Measurements from ENCODE around the gene RPRD1B. TPM values are rescaled to one million over a fixed set of nuclear protein-coding genes. Genes with fewer than 3 reads are reported as not detected.
"Not testable (repeated sequence)": the region's sequence is repeated elsewhere in the genome, so short reads cannot be mapped to it uniquely, and the experiment has no call there.

The RPRD1B gene
- polyA plus RNA-seq, 1 of the 3 experiments (the other 2 are of a cell fraction): 11.8 TPM

DNA sequence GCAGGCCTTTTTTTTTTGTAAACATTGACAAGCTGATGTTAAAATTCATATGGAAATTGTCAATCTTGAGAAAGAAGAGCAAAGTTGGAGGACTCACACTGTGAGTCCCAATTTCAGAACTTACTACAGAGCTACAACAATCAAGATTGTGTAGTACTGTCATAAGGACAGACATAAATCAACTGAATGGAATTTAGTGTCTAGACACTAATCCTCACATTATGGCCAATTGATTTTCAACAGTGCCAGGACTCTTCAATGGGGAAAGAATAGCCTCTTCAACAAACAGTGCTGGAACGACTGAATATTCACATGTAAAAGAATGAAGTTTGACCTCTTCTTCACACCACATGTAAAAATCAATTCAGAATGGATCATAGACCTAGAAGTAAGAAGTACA is 70.7 kb downstream of the RPRD1B start (continued):
- no peak for TF ChIP-seq EZH2phosphoT487 (IDR thresholded peaks at IDR 0.05; ENCODE audit: borderline replicate concordance, low read depth)
- TF ChIP-seq GATA2 (CRISPR knock-in tag; IDR thresholded peaks at IDR 0.05): no peak

GRCh38 chr20:38106461-38106860 is 72.9 kb downstream of the RPRD1B start:
- H3K4me1 ChIP-seq (ENCODE audit: control insufficient read depth in 1 of 2, insufficient read depth in 2 of 2, low read depth in 1 of 2, low read length in 1 of 2): peaks cover 28 to 40% of the 10 kb centered on the region in 2 experiments
- H3K9me3 ChIP-seq: no peaks in the 10 kb centered on the region
- no peaks in the 10 kb centered on the region; the same call in 1 of the 2 replicates for H4K20me1 ChIP-seq (ENCODE audit: insufficient read depth)
- H2AFZ ChIP-seq (ENCODE audit: low read depth): no peak overlapping the region
- H3K9ac ChIP-seq: no peak overlapping the region
- H3K79me2 ChIP-seq (ENCODE audit: insufficient read depth): no peaks in the 10 kb centered on the region
- ChIA-PET POLR2A (no interaction called here), CTCF (interaction anchor here (1.8 kb wide), 1 partner anchor 114 kb away, joined by 7 read pairs; no protein-coding TSS in a partner anchor)
- no peak overlapping the region for H3K4me2 ChIP-seq
- no peaks in the 10 kb centered on the region for H3K36me3 ChIP-seq (replicated peaks in 1 of 2; ENCODE audit: control insufficient read depth in 1 of 2, insufficient read depth in 2 of 2, low read length in 1 of 2)
- H3K27me3 ChIP-seq (ENCODE audit: insufficient read depth): no peaks in the 10 kb centered on the region
- peak overlapping the region in 1 of 2 experiments; percentile 29; a peak in 1 of 4 replicates for H3K27ac ChIP-seq (ENCODE audit: low read depth in 2 of 2, low read length in 1 of 2)
- no peaks in the 10 kb centered on the region for H3K9me2 ChIP-seq
- peaks cover 43% of the 10 kb centered on the region for H3F3A ChIP-seq (replicated peaks; ENCODE audit: insufficient read depth)
- 91% methylated on average over 5 of the region's 5 CpGs for WGBS (ENCODE audit: low lambda C conversion rate)
- H3K4me3 ChIP-seq (ENCODE audit: low read depth in 2 of 2, low read length in 1 of 2): no peak overlapping the region
- no peak for TF ChIP-seq CTCF (IDR thresholded peaks at IDR 0.05)
- no peak for TF ChIP-seq POLR2AphosphoS5 (IDR thresholded peaks at IDR 0.05; ENCODE audit: low read depth, low read length)
- no peak for TF ChIP-seq REST (IDR thresholded peaks at IDR 0.05; ENCODE audit: low read depth, low read length)
- TF ChIP-seq ELF1 (IDR thresholded peaks at IDR 0.05): no peak
- no peak for TF ChIP-seq MEF2A (IDR thresholded peaks at IDR 0.05; ENCODE audit: borderline replicate concordance, low read depth)
- TF ChIP-seq TCF12 (IDR thresholded peaks at IDR 0.05): no peak
- no peak for TF ChIP-seq NFIC (IDR thresholded peaks at IDR 0.05; ENCODE audit: borderline replicate concordance)
- TF ChIP-seq EP300 (IDR thresholded peaks at IDR 0.05; ENCODE audit: borderline replicate concordance in 1 of 2, low read depth in 1 of 2, low read length in 1 of 2): no peak
- no peak for TF ChIP-seq TEAD4 (IDR thresholded peaks at IDR 0.05; ENCODE audit: borderline replicate concordance, insufficient read depth)
- no peak for TF ChIP-seq FOSL2 (IDR thresholded peaks at IDR 0.05; ENCODE audit: borderline replicate concordance, low read depth)
- no peak for TF ChIP-seq SMC3 (IDR thresholded peaks at IDR 0.05; ENCODE audit: low read depth, low read length)
- TF ChIP-seq GATA2 (CRISPR knock-in tag; IDR thresholded peaks at IDR 0.05): no peak
- no peak for TF ChIP-seq RAD21 (IDR thresholded peaks at IDR 0.05; ENCODE audit: low read length)
- TF ChIP-seq, protein P1, sequence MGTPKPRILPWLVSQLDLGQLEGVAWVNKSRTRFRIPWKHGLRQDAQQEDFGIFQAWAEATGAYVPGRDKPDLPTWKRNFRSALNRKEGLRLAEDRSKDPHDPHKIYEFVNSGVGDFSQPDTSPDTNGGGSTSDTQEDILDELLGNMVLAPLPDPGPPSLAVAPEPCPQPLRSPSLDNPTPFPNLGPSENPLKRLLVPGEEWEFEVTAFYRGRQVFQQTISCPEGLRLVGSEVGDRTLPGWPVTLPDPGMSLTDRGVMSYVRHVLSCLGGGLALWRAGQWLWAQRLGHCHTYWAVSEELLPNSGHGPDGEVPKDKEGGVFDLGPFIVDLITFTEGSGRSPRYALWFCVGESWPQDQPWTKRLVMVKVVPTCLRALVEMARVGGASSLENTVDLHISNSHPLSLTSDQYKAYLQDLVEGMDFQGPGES (IDR thresholded peaks at IDR 0.05; ENCODE audit: low read depth, low read length): no peak
- DNase-seq: no peak

GRCh38 chr20:38107386-38107785 is 73.8 kb downstream of the RPRD1B start:
- H3K36me3 ChIP-seq (replicated peaks in 1 of 2; ENCODE audit: control insufficient read depth in 1 of 2, insufficient read depth in 2 of 2, low read length in 1 of 2); CTCF ChIA-PET: not testable (repeated sequence)
- WGBS (ENCODE audit: low lambda C conversion rate): 89% methylated on average over 1 of the region's 1 CpG

DNA sequence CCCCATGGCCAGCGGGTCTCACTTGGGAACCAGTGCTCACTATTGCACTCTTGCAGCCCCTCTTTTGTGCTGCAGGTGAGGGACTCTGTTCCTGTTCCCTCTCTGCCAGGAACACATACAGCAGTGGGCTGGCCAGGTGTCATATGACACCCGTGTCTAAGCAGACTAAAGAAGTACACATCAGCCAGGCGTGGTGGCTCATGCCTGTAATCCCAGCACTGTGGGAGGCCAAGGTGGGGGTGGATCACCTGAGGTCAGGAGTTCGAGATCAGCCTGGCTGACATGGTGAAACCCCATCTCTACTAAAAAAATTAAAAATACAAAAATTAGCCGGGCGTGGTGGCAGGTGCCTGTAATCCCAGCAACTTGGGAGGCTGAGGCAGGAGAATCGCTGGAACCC is 74.4 kb downstream of the RPRD1B start:
- peak overlapping the region; percentile 96 to 98 for H3K27ac ChIP-seq (ENCODE audit: low read depth in 2 of 2, low read length in 1 of 2)
- CTCF ChIA-PET: not testable (repeated sequence)

More at GRCh38 chr20:38107386-38107785, 73.8 kb downstream of the RPRD1B start:
- POLR2A ChIA-PET; H4K20me1 ChIP-seq (ENCODE audit: insufficient read depth); H3K4me2 ChIP-seq; H3K27me3 ChIP-seq (ENCODE audit: insufficient read depth); DNase-seq; H2AFZ ChIP-seq (ENCODE audit: low read depth); H3K9me2 ChIP-seq; H3K9ac ChIP-seq; H3K9me3 ChIP-seq; H3K27ac ChIP-seq (ENCODE audit: low read depth in 2 of 2, low read length in 1 of 2); H3K4me3 ChIP-seq (ENCODE audit: low read depth in 2 of 2, low read length in 1 of 2); H3K79me2 ChIP-seq (ENCODE audit: insufficient read depth): not testable (repeated sequence)
- Histone ChIP-seq H3K4me1 (ENCODE audit: control insufficient read depth in 1 of 2, insufficient read depth in 2 of 2, low read depth in 1 of 2, low read length in 1 of 2) (peaks cover 30 to 44% of the 10 kb centered on the region in 2 experiments), H3F3A (replicated peaks; ENCODE audit: insufficient read depth) (peaks cover 38% of the 10 kb centered on the region)

More for the DNA sequence above, 74.4 kb downstream of the RPRD1B start:
- H3K79me2 ChIP-seq (ENCODE audit: insufficient read depth); H4K20me1 ChIP-seq (ENCODE audit: insufficient read depth); DNase-seq; H3K9ac ChIP-seq; H3K4me3 ChIP-seq (ENCODE audit: low read depth in 2 of 2, low read length in 1 of 2); H3K36me3 ChIP-seq (replicated peaks in 1 of 2; ENCODE audit: control insufficient read depth in 1 of 2, insufficient read depth in 2 of 2, low read length in 1 of 2); H3K9me2 ChIP-seq; POLR2A ChIA-PET; H2AFZ ChIP-seq (ENCODE audit: low read depth); H3K27me3 ChIP-seq (ENCODE audit: insufficient read depth); H3K9me3 ChIP-seq: not testable (repeated sequence)
- Histone ChIP-seq H3F3A (replicated peaks; ENCODE audit: insufficient read depth) (peaks cover 37% of the 10 kb centered on the region), H3K4me1 (ENCODE audit: control insufficient read depth in 1 of 2, insufficient read depth in 2 of 2, low read depth in 1 of 2, low read length in 1 of 2) (peaks cover 30 to 44% of the 10 kb centered on the region in 2 experiments), H3K4me2 (peak overlapping the region; percentile 68; the same call in 1 of the 2 replicates)
- 90% methylated on average over 7 of the region's 7 CpGs for WGBS (ENCODE audit: low lambda C conversion rate)
